GM23338 (cell line): ENCODE results near the gene MYO6. TPM values are rescaled to one million over a fixed set of nuclear protein-coding genes. Genes with fewer than 3 reads are reported as not detected.
A peak's percentile ranks its signal among the peaks of the same experiment; 100 is the strongest.

ENCODE experiments used
- ATAC-seq: fragments of 200-7000 bp; cut with Tn5 transposase; 3 replicates; pipeline ENCODE4 v1.9.1; 2020
- DNase-seq: peaks from one replicate; pipeline ENCODE4 v3.0.0-alpha.2; 2015; ENCODE audit warnings: low spot score
- H2AFZ ChIP-seq: fragments of 200-600 bp; sonication (generic); 2 replicates; pipeline ENCODE4 v1.8.0; 2016; ENCODE audit warnings: antibody characterized with exemption, mild to moderate bottlenecking, moderate library complexity
- H3F3A ChIP-seq: fragments of 200-600 bp; sonication (generic); replicated peaks from 2 replicates; pipeline ENCODE4 v1.8.0; 2017; ENCODE audit warnings: antibody characterized with exemption, mixed run types, low read depth
- H3K27ac ChIP-seq: fragments of 200-600 bp; sonication (generic); 2 replicates; pipeline ENCODE4 v1.6.1; 2016; ENCODE audit warnings: low read depth
- H3K27me3 ChIP-seq: fragments of 200-600 bp; sonication (generic); 2 replicates; pipeline ENCODE4 v1.8.0; 2016; ENCODE audit warnings: mild to moderate bottlenecking, mixed run types, moderate library complexity; ENCODE audit not compliant: insufficient read depth
- H3K36me3 ChIP-seq: fragments of 200-600 bp; sonication (generic); 2 replicates; pipeline ENCODE4 v1.8.0; 2016; ENCODE audit warnings: mild to moderate bottlenecking; ENCODE audit not compliant: insufficient read depth
- H3K4me1 ChIP-seq: fragments of 200-600 bp; sonication (generic); 2 replicates; pipeline ENCODE4 v1.8.0; 2016; ENCODE audit warnings: mild to moderate bottlenecking, moderate library complexity; ENCODE audit not compliant: insufficient read depth
- H3K4me2 ChIP-seq: fragments of 200-600 bp; sonication (generic); 2 replicates; pipeline ENCODE4 v1.7.1; 2017; ENCODE audit warnings: mixed run types
- H3K4me3 ChIP-seq: fragments of 200-600 bp; sonication (generic); 2 replicates; pipeline ENCODE4 v1.6.1; 2016; ENCODE audit warnings: mixed run types
- H3K79me2 ChIP-seq: fragments of 200-600 bp; sonication (generic); replicated peaks from 2 replicates; pipeline ENCODE4 v1.8.0; 2017; ENCODE audit warnings: mild to moderate bottlenecking; ENCODE audit not compliant: insufficient read depth
- H3K9me2 ChIP-seq: fragments of 200-600 bp; sonication (generic); 2 replicates; pipeline ENCODE4 v1.8.0; 2017; ENCODE audit not compliant: insufficient read depth
- H4K20me1 ChIP-seq: fragments of 200-600 bp; sonication (generic); replicated peaks from 2 replicates; pipeline ENCODE4 v1.8.0; 2017; ENCODE audit warnings: mild to moderate bottlenecking; ENCODE audit not compliant: insufficient read depth
- H3K27ac Mint-ChIP-seq: 2 replicates; pipeline ENCODE4 v1.8.0; 2020; ENCODE audit warnings: inconsistent platforms, mild to moderate bottlenecking, moderate library complexity, mixed read lengths
- H3K27me3 Mint-ChIP-seq: 3 replicates; pipeline ENCODE4 v1.8.0; 2022; ENCODE audit warnings: low read depth, mild to moderate bottlenecking, moderate library complexity, mixed read lengths, inconsistent platforms; ENCODE audit not compliant: insufficient read depth, poor library complexity
- H3K36me3 Mint-ChIP-seq: 3 replicates; pipeline ENCODE4 v1.8.0; 2021; ENCODE audit warnings: low read depth, mild to moderate bottlenecking, inconsistent platforms, moderate library complexity, mixed read lengths
- H3K4me1 Mint-ChIP-seq: 3 replicates; pipeline ENCODE4 v1.8.0; 2020; ENCODE audit warnings: mild to moderate bottlenecking, inconsistent platforms, mixed read lengths
- H3K4me3 Mint-ChIP-seq: 3 replicates; pipeline ENCODE4 v1.8.0; 2021; ENCODE audit warnings: moderate library complexity, mild to moderate bottlenecking, inconsistent platforms, mixed read lengths
- H3K9me3 Mint-ChIP-seq: 3 replicates; pipeline ENCODE4 v1.8.0; 2020; ENCODE audit warnings: moderate library complexity, mild to moderate bottlenecking, inconsistent platforms, mixed read lengths
- CREB1 ChIP-seq: fragments of 250-450 bp; sonication (Bioruptor Pico); IDR thresholded peaks from 2 replicates; pipeline ENCODE4 v1.5.0; 2020; ENCODE audit warnings: low read depth, mild to moderate bottlenecking, moderate library complexity
- ETS1 ChIP-seq: IDR thresholded peaks from 2 replicates; pipeline ENCODE4 v1.6.1; 2016; ENCODE audit warnings: antibody characterized with exemption
- EZH2 ChIP-seq: fragments of 200-600 bp; sonication (generic); IDR thresholded peaks from one replicate; pipeline ENCODE4 v1.8.0; 2017; ENCODE audit warnings: antibody characterized with exemption, mild to moderate bottlenecking, low read depth; ENCODE audit not compliant: unreplicated experiment
- EZH2phosphoT487 ChIP-seq: fragments of 200-600 bp; sonication (generic); IDR thresholded peaks from one replicate; pipeline ENCODE4 v1.8.1; 2018; ENCODE audit warnings: antibody characterized with exemption; ENCODE audit not compliant: unreplicated experiment
- JUNB ChIP-seq: IDR thresholded peaks from one replicate; pipeline ENCODE4 v1.6.1; 2016; ENCODE audit warnings: antibody characterized with exemption; ENCODE audit not compliant: unreplicated experiment
- NANOG ChIP-seq: IDR thresholded peaks from 2 replicates; pipeline ENCODE4 v1.6.1; 2016; ENCODE audit warnings: antibody characterized with exemption, borderline replicate concordance
- POLR2AphosphoS5 ChIP-seq: IDR thresholded peaks from 2 replicates; pipeline ENCODE4 v1.6.1; 2016; ENCODE audit warnings: antibody characterized with exemption, low read depth
- STAT1 ChIP-seq: IDR thresholded peaks from one replicate; pipeline ENCODE4 v1.6.1; 2016; ENCODE audit warnings: antibody characterized with exemption; ENCODE audit not compliant: unreplicated experiment
- ZNF114 ChIP-seq: fragments of 250-450 bp; sonication (Bioruptor Pico); IDR thresholded peaks from 2 replicates; pipeline ENCODE4 v1.5.0; 2020; ENCODE audit warnings: mild to moderate bottlenecking, moderate library complexity
- ZNF462 ChIP-seq: fragments of 250-450 bp; sonication (Bioruptor Pico); IDR thresholded peaks from 2 replicates; pipeline ENCODE4 v1.5.0; 2020; ENCODE audit warnings: mild to moderate bottlenecking, moderate library complexity
- polyA plus RNA-seq: library from polyadenylated mRNA; unstranded; fragments of >200 nt; fragmentation: Nextera tagmentation; extraction: Ambion mirVana; gene quantifications from 2 replicates; pipeline ENCODE4 v1.2.1, GENCODE V29; 2016
- total RNA-seq: library from RNA; depleted of rRNA; stranded (reverse); fragments of >200 nt; shearing (Covaris generic); gene quantifications from 2 replicates; pipeline ENCODE4 v1.2.3, GENCODE V29; 2014
- TF ChIP-seq, protein P1 (sequence below): IDR thresholded peaks from one replicate; pipeline ENCODE4 v1.6.1; 2018; ENCODE audit warnings: antibody characterized with exemption; ENCODE audit not compliant: unreplicated experiment
- TF ChIP-seq, protein P2 (sequence below), 2 experiments: fragments of 200-600 bp in 1 of 2; sonication (generic) in 1 of 2; conservative IDR thresholded peaks; 2 replicates each; pipeline versions ENCODE4 v1.5.1 to v1.6.1; 2016 to 2017; ENCODE audit warnings: antibody characterized with exemption in 2 of 2, low read depth in 2 of 2, mild to moderate bottlenecking in 2 of 2, moderate library complexity in 1 of 2

Gene MYO6
- total and polyA plus RNA-seq, 2 experiments from 2014 or later = 21.8 to 33.0 TPM

- Mint-ChIP-seq H3K27ac (peak overlapping the region; percentile 76), H3K4me3 (no peak overlapping the region), H3K36me3 (peaks cover 4% of the 10 kb centered on the region; the same call in 1 of the 3 replicates), H3K27me3 (peaks cover 4% of the 10 kb centered on the region), H3K4me1 (peaks cover 7% of the 10 kb centered on the region; the same call in 2 of the 3 replicates), H3K9me3 (no peaks in the 10 kb centered on the region)
- H3F3A ChIP-seq = no peaks in the 10 kb centered on the region
- H3K27ac ChIP-seq = no peak overlapping the region
- H4K20me1 ChIP-seq = no peaks in the 10 kb centered on the region
- no peaks in the 10 kb centered on the region for H3K36me3 ChIP-seq
- DNase-seq (peak; percentile 27), ATAC-seq (peak; percentile 63)
- H3K79me2 ChIP-seq = no peaks in the 10 kb centered on the region
- no peak overlapping the region for H2AFZ ChIP-seq
- H3K4me2 ChIP-seq = no peak overlapping the region
- TF ChIP-seq POLR2AphosphoS5 (no peak), STAT1 (no peak), ZNF114 (CRISPR knock-in tag) (no peak), NANOG (no peak), JUNB (no peak), EZH2phosphoT487 (no peak), EZH2 (no peak), ETS1 (no peak), ZNF462 (CRISPR knock-in tag) (no peak), CREB1 (no peak)
- TF ChIP-seq, protein P1, sequence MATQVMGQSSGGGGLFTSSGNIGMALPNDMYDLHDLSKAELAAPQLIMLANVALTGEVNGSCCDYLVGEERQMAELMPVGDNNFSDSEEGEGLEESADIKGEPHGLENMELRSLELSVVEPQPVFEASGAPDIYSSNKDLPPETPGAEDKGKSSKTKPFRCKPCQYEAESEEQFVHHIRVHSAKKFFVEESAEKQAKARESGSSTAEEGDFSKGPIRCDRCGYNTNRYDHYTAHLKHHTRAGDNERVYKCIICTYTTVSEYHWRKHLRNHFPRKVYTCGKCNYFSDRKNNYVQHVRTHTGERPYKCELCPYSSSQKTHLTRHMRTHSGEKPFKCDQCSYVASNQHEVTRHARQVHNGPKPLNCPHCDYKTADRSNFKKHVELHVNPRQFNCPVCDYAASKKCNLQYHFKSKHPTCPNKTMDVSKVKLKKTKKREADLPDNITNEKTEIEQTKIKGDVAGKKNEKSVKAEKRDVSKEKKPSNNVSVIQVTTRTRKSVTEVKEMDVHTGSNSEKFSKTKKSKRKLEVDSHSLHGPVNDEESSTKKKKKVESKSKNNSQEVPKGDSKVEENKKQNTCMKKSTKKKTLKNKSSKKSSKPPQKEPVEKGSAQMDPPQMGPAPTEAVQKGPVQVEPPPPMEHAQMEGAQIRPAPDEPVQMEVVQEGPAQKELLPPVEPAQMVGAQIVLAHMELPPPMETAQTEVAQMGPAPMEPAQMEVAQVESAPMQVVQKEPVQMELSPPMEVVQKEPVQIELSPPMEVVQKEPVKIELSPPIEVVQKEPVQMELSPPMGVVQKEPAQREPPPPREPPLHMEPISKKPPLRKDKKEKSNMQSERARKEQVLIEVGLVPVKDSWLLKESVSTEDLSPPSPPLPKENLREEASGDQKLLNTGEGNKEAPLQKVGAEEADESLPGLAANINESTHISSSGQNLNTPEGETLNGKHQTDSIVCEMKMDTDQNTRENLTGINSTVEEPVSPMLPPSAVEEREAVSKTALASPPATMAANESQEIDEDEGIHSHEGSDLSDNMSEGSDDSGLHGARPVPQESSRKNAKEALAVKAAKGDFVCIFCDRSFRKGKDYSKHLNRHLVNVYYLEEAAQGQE = no peak
- TF ChIP-seq, protein P2, sequence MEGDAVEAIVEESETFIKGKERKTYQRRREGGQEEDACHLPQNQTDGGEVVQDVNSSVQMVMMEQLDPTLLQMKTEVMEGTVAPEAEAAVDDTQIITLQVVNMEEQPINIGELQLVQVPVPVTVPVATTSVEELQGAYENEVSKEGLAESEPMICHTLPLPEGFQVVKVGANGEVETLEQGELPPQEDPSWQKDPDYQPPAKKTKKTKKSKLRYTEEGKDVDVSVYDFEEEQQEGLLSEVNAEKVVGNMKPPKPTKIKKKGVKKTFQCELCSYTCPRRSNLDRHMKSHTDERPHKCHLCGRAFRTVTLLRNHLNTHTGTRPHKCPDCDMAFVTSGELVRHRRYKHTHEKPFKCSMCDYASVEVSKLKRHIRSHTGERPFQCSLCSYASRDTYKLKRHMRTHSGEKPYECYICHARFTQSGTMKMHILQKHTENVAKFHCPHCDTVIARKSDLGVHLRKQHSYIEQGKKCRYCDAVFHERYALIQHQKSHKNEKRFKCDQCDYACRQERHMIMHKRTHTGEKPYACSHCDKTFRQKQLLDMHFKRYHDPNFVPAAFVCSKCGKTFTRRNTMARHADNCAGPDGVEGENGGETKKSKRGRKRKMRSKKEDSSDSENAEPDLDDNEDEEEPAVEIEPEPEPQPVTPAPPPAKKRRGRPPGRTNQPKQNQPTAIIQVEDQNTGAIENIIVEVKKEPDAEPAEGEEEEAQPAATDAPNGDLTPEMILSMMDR (conservative IDR thresholded peaks at IDR 0.05; ENCODE audit: low read depth in 2 of 2) = no peak
- no peaks in the 10 kb centered on the region for H3K9me2 ChIP-seq
- no peak overlapping the region for H3K4me3 ChIP-seq
- H3K27me3 ChIP-seq = no peaks in the 10 kb centered on the region
- no peaks in the 10 kb centered on the region for H3K4me1 ChIP-seq
These were observed 144.7 kb downstream of the MYO6 start for GRCh38 chr6:75893776-75894152.
